ENCODE data around the gene ADAMTS13.

DNA sequence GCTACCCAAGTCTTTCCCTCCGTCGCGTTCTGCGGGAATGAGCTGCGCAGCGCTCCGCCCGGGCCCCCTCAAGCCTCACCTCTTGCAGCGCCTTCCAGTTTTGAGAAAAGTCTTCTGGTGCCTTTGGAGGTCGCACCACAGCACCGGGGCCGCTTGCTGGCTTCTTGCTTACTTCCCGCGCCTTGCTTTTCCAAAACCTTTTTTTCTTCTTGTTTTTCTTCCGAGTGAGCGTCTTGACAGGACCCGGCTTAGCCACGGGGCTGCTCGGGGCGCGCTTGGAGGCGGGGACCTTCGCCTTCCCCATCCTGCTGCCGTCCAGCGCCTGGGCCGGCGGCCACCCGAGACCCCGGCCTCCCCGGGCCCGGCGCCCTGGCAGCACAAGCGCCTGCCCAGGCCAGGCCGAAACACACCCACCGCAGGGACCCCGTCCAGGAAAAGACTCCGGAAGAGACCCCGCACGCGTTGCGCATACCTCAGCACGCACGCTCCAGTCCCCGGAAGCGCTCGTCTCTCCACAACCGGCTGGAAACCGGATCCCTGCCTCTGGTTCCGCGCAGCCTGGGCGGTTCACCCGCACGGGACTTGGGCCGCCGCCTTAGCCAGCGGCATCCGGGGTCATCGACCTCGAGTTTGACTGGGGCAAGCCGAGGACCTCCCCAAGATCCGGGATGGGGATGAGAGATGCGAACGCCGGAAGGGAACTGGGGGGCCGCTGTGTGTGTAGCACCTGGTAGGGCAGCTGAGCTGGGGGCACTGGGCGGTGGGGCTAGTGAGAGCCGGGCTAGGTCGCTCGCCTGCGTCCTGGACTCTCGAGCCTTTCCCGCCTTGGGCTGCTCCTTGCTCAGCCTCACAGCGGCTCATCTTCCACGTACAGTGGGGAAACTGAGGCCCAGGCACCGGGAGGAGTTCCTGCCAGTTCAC, 4.4 kb upstream of the ADAMTS13 start, which contains the start of gene REXO4:
- no peak for TF ChIP-seq ZNF274 (IDR thresholded peaks at IDR 0.05; ENCODE audit: borderline replicate concordance, low read depth, low read length)
- 0 out of 2 replicates have a peak, but pooled peaks have one; percentile 27 for TF ChIP-seq TCF3 (CRISPR knock-in tag; IDR thresholded peaks at IDR 0.05)
- TF ChIP-seq ZNF830 (CRISPR knock-in tag; IDR thresholded peaks at IDR 0.05) = no peak
- TF ChIP-seq SIX5 (IDR thresholded peaks at IDR 0.05; ENCODE audit: borderline replicate concordance in 1 of 2, insufficient read depth in 1 of 2, low read depth in 1 of 2, low read length in 2 of 2) = peak; percentile 37 to 43; a peak in 3 of 4 replicates
- TF ChIP-seq ZNF133 (CRISPR knock-in tag; IDR thresholded peaks at IDR 0.05) = no peak
- no peak for TF ChIP-seq SMARCC2 (IDR thresholded peaks at IDR 0.05; ENCODE audit: low read depth)
- peak; percentile 100 for TF ChIP-seq ZEB2 (IDR thresholded peaks at IDR 0.05)
- TF ChIP-seq ZNF316 (IDR thresholded peaks at IDR 0.05) = no peak
- TF ChIP-seq EZH2 (IDR thresholded peaks at IDR 0.05; ENCODE audit: borderline replicate concordance, low read depth, low read length) = no peak
- peak; percentile 82 for TF ChIP-seq POLR2A (conservative IDR thresholded peaks at IDR 0.05)
- peak; percentile 73; the same call in 1 of the 2 replicates for TF ChIP-seq TRIM28 (IDR thresholded peaks at IDR 0.05)
- no peak for TF ChIP-seq ILK (tag; IDR thresholded peaks at IDR 0.05; ENCODE audit: borderline replicate concordance, low read depth)
- TF ChIP-seq, protein P1, sequence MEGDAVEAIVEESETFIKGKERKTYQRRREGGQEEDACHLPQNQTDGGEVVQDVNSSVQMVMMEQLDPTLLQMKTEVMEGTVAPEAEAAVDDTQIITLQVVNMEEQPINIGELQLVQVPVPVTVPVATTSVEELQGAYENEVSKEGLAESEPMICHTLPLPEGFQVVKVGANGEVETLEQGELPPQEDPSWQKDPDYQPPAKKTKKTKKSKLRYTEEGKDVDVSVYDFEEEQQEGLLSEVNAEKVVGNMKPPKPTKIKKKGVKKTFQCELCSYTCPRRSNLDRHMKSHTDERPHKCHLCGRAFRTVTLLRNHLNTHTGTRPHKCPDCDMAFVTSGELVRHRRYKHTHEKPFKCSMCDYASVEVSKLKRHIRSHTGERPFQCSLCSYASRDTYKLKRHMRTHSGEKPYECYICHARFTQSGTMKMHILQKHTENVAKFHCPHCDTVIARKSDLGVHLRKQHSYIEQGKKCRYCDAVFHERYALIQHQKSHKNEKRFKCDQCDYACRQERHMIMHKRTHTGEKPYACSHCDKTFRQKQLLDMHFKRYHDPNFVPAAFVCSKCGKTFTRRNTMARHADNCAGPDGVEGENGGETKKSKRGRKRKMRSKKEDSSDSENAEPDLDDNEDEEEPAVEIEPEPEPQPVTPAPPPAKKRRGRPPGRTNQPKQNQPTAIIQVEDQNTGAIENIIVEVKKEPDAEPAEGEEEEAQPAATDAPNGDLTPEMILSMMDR (IDR thresholded peaks at IDR 0.05 in 2 of 3, conservative IDR thresholded peaks at IDR 0.05 in 1 of 3; ENCODE audit: insufficient read depth in 2 of 3, low read depth in 1 of 3, low read length in 3 of 3) = no peak
